Activated CD8-positive, alpha-beta memory T cell treated with anti-CD3 and anti-CD28 coated beads, Interleukin-2, amount 50 U/mL, for 48 hours (primary cell): Measurements from ENCODE around the gene CCND3.

Experiments
- DNase-seq: peaks from one replicate; pipeline ENCODE4 v3.0.0-alpha.2; 2020

CCND3 gene

DNA sequence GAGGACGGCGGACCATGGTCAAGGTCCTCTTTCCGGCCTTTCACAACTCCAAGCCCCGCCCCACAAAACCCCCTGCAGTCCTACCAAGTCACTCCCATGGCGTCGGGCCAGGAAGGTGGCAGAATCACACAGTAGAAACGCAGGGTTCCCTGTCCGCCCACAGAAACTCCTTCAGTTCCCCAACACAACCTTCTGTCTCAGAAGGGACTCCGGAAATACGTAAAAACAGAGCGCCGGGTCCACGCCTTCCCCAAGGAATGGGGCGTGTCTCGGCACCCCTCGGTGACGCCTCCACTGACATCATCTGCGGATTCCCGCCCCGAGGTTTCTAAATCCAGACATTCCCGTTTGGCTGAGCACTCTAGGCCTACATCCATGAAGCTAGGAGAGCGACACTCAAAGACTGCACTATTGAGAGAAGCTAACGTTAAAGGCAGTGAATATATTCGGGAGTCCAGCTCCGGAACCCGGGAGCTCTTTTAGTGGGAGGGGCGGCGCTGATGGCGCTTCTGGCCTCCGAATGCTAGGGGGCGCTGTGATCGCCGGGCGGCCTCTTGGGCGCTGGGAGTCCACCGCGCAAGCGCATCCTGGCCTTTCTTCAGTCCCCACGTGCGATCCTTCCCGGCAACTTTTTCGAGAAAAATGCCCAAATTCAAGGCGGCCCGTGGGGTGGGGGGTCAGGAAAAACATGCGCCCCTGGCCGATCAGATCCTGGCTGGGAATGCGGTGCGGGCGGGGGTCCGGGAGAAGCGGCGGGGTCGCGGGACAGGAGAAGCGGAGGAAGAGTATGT is 20.5 kb downstream of the CCND3 start, which contains the start of the genes BYSL and MED20:
BYSL (plus strand) TSS at position 579 of the 791 bp plus-strand sequence; CDS start at position 643, 64 bp downstream.
MED20 (minus strand) TSS at position 219 of the 791 bp plus-strand sequence; CDS start at position 98, 121 bp downstream.
- peak; percentile 99 for DNase-seq

DNA sequence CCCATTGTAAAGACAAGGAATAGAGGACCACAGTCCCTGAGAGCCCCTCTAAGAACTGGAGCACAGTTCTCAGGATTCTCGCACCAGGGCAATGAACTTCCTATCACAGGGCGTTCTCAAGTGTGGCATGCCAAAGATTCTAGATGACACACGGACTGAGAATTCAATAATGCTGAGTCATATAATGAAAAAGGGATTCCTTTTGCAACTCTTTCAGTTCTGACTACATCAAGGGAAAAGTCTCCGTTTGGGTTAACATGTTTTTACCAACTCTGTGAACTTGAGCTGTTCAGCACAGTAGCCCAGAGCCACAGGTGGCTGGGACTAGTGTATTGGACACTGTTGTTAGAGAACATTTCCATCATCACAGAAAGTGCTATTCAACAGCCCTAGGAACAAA is 24.1 kb downstream of the CCND3 start:
- no peak for DNase-seq

DNA sequence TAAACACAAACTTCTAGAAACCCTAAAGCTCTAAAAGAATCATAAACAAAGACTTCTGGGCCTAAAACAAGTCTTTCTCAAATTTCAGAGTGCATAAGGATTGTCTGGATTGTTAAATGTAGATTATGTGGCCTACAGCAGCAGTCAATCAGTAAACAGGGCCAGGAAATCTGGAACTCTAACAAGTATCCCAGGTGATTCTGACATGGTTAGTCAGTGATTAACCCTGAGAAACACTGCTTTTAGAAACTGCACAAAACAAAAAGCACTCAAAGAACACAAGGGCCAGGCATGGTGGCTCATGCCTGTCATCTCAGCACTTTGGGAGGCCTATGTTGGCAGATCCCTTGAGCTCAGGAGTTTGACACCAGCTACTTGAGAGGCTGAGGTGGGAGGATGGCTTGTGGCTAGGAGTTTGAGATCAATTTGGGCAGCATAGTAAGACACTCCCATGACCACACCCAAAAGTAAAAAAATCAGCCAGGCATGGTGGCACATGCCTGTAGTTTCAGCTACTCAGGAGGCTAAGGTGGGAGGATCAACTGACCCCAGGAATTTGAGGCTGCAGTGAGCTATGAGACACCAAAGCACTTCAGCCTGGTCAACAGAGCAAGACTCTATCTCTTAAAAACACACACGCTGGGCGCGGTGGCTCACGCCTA is 26.6 kb downstream of the CCND3 start:
- no peak for DNase-seq

DNA sequence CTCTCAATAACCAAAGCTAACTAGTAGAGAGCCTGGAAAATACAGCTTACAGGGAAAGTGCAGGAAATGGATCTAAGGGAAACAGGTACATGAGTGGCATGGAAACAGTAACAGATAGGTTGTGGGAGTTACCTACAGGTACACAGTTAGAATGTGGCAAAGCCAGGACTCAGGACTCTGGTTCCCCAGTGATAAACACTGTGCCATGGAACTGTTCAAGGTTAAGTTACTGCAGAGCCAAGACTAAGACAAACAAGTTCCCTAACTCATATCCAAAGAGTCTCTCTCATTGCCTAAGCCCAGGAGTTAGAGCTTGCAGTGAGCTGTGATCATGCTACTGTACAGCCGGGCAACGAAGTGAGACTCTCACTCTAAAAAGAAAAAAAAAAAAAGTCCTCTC is 27.3 kb downstream of the CCND3 start:
- DNase-seq, result no peak

DNA sequence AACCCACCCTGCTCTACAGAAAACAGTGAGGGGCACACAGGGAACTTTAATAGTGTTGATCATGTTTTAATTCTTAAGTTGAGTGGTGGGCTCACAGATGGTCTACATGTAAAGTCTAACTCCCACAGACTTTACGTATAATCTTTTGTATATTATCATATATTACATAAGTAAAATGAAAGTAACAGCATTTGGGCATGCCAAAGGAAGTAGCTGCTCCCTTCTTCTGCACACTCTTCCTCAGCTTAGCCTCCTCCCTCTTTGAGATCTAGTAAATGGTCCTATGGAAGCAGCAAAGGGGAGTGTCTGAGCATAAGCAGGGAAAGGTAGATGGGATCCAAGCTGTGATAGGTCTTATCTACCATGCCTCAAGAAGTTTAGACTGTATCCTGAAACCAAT is 31.9 kb downstream of the CCND3 start:
- DNase-seq, result no peak

DNA sequence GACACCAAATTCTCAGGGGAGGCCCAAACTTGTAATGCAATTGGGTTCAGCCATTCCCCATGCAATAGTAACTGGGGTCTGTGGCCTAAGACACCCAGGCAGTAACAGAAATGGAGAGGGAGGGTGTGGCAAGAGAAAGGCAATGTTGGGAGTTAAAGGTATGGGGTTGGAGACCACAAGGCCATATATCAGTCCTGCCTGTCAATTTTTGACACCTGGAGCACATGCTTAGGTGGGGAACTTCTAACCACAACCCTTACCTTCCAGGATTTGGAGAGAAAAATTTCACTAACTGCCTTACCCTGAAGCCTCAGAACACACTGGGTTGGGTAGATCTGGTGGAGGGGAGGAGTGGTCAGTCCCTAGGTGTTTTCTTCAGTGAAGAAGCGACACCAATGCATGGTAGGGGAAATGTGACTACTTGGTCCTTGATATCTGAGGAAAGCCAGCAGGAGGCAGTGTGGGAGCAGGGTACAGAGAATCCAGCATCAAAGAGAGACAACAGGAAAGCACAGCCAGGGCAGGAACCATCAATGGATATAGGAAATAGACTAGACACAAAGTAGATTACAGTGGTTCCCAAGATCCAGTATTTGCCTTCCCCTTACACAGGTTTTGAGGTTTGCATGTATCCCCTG is 39.6 kb downstream of the CCND3 start:
- DNase-seq, result peak; percentile 59

DNA sequence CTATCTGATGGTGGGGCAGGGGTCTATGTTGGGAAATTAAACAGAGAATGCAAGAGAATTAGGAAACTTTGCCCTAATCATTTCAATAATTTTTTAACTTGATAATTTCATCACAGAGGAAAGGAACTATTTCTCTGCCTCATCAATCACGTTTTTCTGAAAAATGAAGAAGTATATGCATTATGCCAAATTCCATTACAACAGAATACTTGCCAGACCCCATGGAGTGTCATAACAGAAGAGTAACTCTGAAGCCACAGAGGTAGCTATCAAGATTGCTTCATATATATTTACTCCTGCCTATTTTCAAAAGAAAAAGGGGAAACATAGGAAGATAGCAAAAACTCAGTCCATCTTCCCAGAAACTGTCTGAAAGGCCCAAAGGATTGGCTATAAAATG is 40.7 kb downstream of the CCND3 start:
- no peak for DNase-seq

DNA sequence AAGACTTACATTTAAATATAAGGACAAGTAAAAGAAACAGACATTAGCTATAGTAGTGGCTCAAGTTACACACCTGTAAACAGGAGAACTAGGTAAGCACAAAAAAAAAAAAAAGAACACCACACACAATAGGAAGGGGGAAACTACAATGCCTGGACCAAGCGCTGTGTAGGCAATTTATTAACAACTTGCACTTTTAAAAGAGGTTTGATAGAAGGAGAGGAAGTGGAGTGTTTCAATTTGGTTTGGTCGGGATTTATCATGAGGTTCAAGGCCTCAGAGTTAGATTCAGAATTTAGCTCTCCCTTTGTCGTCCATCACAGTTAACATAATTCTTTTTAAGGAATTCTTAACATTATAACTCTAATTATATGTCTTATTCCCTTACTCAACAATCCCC is 45.3 kb downstream of the CCND3 start:
- DNase-seq, result no peak

DNA sequence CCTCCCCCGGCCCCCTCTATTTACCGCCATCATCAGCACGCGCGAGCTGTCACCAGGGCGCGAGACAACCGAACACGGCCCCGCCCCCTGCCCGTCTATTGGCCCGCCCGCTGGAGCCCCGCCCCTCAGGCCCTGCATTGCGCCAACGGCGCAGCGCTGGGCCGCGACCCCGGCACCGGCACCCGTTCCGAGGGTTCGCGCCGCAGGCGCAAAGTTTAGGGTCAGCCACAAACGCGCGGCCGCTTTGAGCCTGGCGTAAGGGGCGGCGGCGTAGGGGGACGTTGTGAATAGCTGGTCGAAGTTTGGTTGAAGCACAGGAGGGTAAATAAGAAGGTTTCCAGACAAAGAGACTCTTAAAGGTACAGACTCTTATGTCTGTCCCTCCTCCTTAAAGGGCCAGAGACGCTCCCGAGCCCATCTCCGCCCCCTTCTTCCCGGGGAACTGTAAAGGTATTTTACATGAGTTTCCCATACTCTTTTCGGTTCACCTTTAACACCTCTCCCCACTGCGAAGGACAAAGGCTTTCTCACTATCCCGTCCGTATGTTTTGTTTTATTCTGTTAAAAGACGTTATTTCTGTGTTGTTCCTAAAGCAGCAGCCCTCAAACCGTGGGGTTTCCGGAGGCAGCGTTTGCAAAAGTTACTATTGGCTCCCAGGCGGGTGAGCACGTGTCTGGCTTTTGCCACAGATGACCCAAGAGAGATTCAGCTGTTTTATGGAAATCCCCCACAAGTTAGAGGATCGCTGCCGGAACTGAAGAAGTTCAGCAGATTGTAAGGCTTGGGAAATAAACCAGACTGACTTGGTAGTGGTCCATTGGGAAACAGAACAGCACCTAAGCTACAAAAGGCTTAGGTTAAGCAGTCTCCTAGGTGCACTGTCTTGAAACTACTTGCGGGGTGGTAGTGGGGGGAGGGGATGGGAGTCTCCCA is 46.0 kb downstream of the CCND3 start, which contains the start of gene USP49:
USP49 (minus strand) TSS at position 76 of the 934 bp plus-strand sequence. CDS start 88,392 bp downstream, outside the sequence.
- DNase-seq, result peak; percentile 95

DNA sequence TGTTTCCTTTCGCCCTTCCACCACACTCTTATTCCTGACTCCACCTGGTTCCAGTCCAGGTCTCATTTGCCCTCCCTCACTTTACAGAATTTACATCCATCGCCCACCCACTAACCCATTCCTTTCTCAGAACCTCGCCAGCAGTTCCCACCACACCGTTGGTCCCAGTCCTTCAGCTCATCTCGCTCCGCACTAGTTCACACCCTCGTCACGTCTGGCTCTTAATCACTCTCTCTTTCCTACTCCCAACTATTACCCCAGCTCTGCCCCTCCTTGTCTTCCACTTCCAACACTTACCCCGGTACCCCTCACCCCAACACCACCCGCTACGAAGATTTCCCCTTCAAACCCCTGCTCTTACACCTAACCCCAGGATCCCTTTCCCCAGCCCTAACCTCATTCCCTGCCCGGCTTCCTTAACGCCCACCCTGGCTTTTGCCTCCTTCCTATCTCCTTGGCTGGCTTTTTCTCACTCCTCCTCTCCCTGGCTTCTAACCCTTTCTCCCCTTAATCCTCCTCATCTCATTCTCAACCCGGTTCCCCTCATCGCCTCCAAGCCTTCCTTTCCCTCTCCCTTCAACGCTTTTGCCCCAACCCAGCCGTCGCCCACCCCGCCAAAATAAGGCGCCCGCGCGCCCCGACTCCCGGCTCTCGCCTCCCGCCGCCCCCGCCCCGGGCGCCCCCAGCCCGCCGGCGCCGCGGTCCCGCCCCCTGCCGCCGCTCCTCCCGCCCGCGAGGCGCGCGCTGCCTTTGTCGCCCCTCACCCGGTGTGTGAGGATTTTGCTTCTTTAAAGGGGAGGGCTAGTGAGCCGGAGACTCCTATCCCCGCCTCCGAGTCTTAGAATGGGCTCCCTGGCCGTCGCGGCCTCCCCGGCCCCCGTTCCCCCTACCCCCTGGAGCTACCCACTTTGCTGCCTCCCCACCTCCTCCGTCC is 47.0 kb downstream of the CCND3 start:
- peak; percentile 55 for DNase-seq

DNA sequence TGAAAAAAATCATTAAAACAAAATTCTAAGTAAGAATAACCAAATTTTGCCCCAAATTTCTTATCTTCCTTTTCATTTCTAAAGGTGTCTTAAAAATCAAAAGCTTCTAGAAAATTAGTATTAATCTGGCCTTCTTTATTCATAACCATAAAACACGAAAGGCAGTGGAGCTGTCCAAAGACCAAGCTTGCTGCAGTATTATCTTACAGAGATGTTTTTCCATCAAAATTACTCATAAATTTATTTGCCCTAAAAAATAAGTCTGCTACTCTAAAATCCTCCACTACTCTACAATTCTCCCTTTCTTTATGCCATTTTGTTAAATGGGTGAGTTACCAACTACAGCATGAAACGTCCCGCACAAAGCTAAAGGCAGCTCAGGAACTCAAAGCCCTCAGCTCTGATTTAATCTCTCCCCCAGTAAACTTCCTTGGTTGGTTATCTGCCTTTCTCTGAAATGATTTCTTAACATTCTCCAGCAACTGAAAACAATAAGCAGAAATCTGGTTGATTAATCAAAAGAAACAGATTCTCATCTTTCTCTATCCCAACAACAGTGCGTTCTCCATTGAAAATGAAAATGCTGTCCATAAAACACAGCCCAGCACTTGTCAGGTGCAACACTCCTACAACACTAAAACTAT is 48.6 kb downstream of the CCND3 start:
- no peak for DNase-seq

DNA sequence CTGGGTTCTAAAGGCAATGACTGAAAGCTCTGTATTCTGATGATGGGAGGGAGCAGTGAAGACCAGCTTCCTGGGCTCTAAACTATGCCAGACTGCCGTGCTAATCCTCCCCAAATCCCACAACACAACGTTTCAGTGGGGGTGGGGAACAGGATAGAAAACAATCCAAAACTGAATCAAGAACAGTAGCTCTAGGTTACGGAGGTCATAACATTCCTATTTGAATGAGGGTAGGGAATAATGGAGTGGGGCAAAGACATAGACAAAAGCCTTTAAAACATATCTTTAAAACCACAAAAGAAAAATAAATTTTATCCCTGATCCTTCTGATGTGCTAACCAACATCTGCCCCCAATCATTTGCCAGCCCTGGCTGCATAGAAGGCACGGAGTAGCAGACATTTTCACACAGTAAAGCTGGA is 54.3 kb downstream of the CCND3 start:
- DNase-seq, result no peak

DNA sequence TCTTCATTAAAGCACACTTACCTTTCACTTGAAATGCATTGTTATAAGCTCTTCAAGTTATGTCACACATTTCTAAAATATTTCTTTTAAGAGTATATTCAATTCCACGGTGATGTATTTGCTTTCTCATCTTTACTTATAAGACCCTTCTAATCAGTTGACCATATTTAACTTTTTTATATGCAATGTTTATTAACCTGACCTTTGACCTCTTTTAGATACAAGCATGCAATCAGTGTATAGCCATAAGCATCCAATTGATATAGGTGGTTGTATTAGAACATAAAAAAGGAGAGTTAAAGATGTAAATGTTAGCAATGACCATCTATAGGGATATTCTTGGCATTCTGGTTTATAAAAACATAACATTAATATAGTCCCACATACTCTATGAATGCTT is 55.7 kb downstream of the CCND3 start:
- no peak for DNase-seq

DNA sequence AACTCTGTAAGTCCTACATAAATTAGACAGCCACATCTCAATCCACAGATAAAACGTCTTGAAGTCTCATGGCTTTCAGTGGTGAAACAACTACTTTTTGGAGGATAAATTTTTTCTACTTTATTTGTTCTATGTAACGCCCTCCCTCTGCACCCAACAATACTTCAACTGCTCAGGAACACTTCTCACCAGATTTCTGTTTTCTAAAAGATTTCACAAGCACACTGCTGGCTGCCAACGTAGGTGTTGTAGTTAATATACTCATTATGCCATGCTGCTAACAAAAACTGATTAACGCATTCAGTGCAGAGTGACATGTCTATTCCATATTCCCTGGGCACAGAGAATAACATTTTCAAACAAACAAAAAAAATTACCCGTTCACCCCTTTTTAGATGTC is 56.7 kb downstream of the CCND3 start:
- no peak for DNase-seq
